ENCODE results near the gene AK5.
A peak's percentile ranks its signal among the peaks of the same experiment; 100 is the strongest.
"Not testable (repeated sequence)": the region's sequence is repeated elsewhere in the genome, so short reads cannot be mapped to it uniquely, and the experiment has no call there.

The AK5 gene

GRCh38 chr1:77498918-77499317 lies 217.1 kb downstream of the AK5 start:
- no peak for DNase-seq (ENCODE audit: low read depth, low spot score)

- no peak for DNase-seq (ENCODE audit: low read depth, low spot score)
These were observed 217.6 kb downstream of the AK5 start for GRCh38 chr1:77499466-77499865.

- no peak for DNase-seq (ENCODE audit: low read depth, low spot score)
These were observed 223.2 kb downstream of the AK5 start for GRCh38 chr1:77504986-77505385.

GRCh38 chr1:77506771-77507170 lies 225.0 kb downstream of the AK5 start:
- DNase-seq (ENCODE audit: low read depth, low spot score), result no peak

GRCh38 chr1:77509051-77509492 lies 227.3 kb downstream of the AK5 start:
- no peak for DNase-seq (ENCODE audit: low read depth, low spot score)

- no peak for DNase-seq (ENCODE audit: low read depth, low spot score)
These were observed 228.1 kb downstream of the AK5 start for GRCh38 chr1:77509898-77510297.

- no peak for DNase-seq (ENCODE audit: low read depth, low spot score)
These were observed 229.6 kb downstream of the AK5 start for GRCh38 chr1:77511440-77511840.

GRCh38 chr1:77512650-77513049 lies 230.8 kb downstream of the AK5 start:
- DNase-seq (ENCODE audit: low read depth, low spot score), result not testable (repeated sequence)

GRCh38 chr1:77513839-77514763 lies 232.3 kb downstream of the AK5 start:
- no peak for DNase-seq (ENCODE audit: low read depth, low spot score)

GRCh38 chr1:77514921-77515776 lies 233.3 kb downstream of the AK5 start:
- no peak for DNase-seq (ENCODE audit: low read depth, low spot score)

- DNase-seq (ENCODE audit: low read depth, low spot score), result no peak
These were observed 234.3 kb downstream of the AK5 start for GRCh38 chr1:77516106-77516505.

- no peak for DNase-seq (ENCODE audit: low read depth, low spot score)
These were observed 242.2 kb downstream of the AK5 start for GRCh38 chr1:77524038-77524437.

GRCh38 chr1:77531149-77531548 lies 249.3 kb downstream of the AK5 start:
- not testable (repeated sequence) for DNase-seq (ENCODE audit: low read depth, low spot score)

- not testable (repeated sequence) for DNase-seq (ENCODE audit: low read depth, low spot score)
These were observed 249.9 kb downstream of the AK5 start for GRCh38 chr1:77531596-77532280.

GRCh38 chr1:77532641-77533040 lies 250.8 kb downstream of the AK5 start:
- DNase-seq (ENCODE audit: low read depth, low spot score), result no peak

GRCh38 chr1:77533660-77534305 lies 252.0 kb downstream of the AK5 start:
- peak; percentile 47 for DNase-seq (ENCODE audit: low read depth, low spot score)

- DNase-seq (ENCODE audit: low read depth, low spot score), result no peak
These were observed 252.6 kb downstream of the AK5 start for GRCh38 chr1:77534456-77534855.

GRCh38 chr1:77536813-77537212 lies 255.0 kb downstream of the AK5 start:
- DNase-seq (ENCODE audit: low read depth, low spot score), result no peak

GRCh38 chr1:77538956-77539518 lies 257.2 kb downstream of the AK5 start:
- no peak for DNase-seq (ENCODE audit: low read depth, low spot score)

- no peak for DNase-seq (ENCODE audit: low read depth, low spot score)
These were observed 257.8 kb downstream of the AK5 start for GRCh38 chr1:77539519-77540142.
